ENCODE measurements around the gene ZNF41.

The ZNF41 gene

DNA sequence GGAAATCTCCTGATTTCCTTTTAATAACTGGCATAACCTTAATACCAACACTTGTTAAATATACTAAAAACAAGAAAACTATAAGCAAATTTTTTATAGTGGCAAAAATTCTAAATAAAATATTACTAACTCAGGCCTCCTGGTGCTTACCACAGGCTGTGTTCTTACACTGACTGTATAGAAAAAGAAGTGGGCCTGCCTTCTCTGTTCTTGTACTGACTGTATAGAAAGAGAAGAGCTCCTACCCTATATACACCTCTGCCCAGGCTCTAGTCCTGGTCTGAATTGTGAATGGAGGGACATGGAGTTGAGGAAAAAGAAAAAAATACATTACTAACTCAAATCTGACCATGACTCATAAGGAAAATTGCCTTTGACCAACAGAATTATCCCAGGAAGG is 7.5 kb downstream of the ZNF41 start:
- DNase-seq (ENCODE audit: low read depth): no peak
- no peak for TF ChIP-seq CTCF (IDR thresholded peaks at IDR 0.05; ENCODE audit: control insufficient read depth, insufficient read depth, low read depth, low read length, missing control alignments)
- no peak overlapping the region for H3K4me3 ChIP-seq (ENCODE audit: control insufficient read depth, low read depth, low read length)

DNA sequence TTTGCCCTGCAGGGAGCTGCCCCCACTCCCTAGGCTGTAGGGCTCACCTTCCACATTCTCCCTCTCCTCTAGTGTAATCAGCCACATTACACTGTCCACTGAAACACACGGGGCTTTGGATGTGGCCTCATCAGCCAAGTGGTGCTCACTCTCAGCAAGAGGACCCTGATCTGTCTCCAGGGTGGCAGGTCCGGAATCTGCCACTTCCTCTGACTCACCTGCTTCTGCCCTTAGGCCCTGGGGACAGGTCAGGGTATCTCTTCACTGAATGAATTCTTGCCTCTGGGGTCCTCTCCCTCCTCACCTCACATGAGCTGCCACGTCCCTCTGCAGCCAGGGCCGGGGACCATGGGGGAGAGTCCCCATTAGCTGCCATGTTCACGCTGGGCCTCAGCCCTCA is 15.9 kb downstream of the ZNF41 start:
- H3K4me3 ChIP-seq (ENCODE audit: control insufficient read depth, low read depth, low read length): no peak overlapping the region
- DNase-seq (ENCODE audit: low read depth): no peak
- TF ChIP-seq CTCF (IDR thresholded peaks at IDR 0.05; ENCODE audit: control insufficient read depth, insufficient read depth, low read depth, low read length, missing control alignments): no peak

GRCh38 chrX:47460561-47460960 is 22.5 kb downstream of the ZNF41 start:
- DNase-seq (ENCODE audit: low read depth): no peak
- no peak for TF ChIP-seq CTCF (IDR thresholded peaks at IDR 0.05; ENCODE audit: control insufficient read depth, insufficient read depth, low read depth, low read length, missing control alignments)
- H3K4me3 ChIP-seq (ENCODE audit: control insufficient read depth, low read depth, low read length): no peak overlapping the region

DNA sequence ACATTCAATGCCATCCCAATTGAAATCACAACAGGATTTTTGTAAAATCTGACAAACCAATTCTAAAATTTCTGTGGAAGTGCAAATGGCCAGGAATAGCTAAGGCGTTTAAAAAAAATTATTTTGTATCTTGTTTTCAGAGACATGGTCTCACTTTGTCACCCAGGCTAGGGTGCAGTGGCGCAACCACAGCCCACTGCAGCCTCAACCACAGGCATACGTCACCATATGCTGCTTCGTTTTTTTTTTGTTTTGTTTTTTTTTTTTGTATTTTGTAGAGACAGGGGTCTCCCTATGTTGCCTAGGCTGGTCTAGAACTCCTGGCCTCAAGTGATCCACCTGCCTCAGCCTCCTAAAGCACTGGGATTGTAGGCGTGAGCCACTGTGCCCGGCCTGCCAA is 24.5 kb downstream of the ZNF41 start:
- no peak for DNase-seq (ENCODE audit: low read depth)
- no peak overlapping the region for H3K4me3 ChIP-seq (ENCODE audit: control insufficient read depth, low read depth, low read length)
- TF ChIP-seq CTCF (IDR thresholded peaks at IDR 0.05; ENCODE audit: control insufficient read depth, insufficient read depth, low read depth, low read length, missing control alignments): no peak

DNA sequence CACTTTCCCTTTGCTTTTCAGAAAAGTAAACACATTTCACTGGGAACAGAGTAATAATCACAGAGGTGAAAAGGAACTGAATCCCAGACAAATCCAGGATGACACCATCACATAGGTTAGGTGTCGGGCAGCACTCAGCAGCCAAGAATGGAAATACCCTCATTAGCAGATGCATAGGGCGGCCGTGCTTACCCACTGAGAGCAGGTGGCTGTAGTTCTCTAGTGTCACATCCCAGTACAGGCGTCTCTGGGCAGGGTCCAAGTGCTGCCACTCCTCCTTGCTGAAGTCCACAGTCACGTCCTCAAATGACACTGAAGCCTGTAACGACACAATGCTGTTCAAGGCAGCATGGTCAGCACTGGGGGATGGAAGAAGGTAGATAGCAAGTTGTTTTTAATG is 26.9 kb downstream of the ZNF41 start:
- H3K4me3 ChIP-seq (ENCODE audit: control insufficient read depth, low read depth, low read length): no peak overlapping the region
- DNase-seq (ENCODE audit: low read depth): no peak
- TF ChIP-seq CTCF (IDR thresholded peaks at IDR 0.05; ENCODE audit: control insufficient read depth, insufficient read depth, low read depth, low read length, missing control alignments): no peak

- no peak overlapping the region for H3K4me3 ChIP-seq (ENCODE audit: control insufficient read depth, low read depth, low read length)
- no peak for DNase-seq (ENCODE audit: low read depth)
- TF ChIP-seq CTCF (IDR thresholded peaks at IDR 0.05; ENCODE audit: control insufficient read depth, insufficient read depth, low read depth, low read length, missing control alignments): no peak
Measured at GRCh38 chrX:47452112-47452511, 30.9 kb downstream of the ZNF41 start.

GRCh38 chrX:47448165-47448806 is 34.7 kb downstream of the ZNF41 start:
- no peak overlapping the region for H3K4me3 ChIP-seq (ENCODE audit: control insufficient read depth, low read depth, low read length)
- TF ChIP-seq CTCF (IDR thresholded peaks at IDR 0.05; ENCODE audit: control insufficient read depth, insufficient read depth, low read depth, low read length, missing control alignments): no peak
- no peak for DNase-seq (ENCODE audit: low read depth)

Data from AG09309 (cell line).